Neural progenitor cell (in vitro differentiated cells): ENCODE data around the gene LRP3. TPM values are rescaled to one million over a fixed set of nuclear protein-coding genes. Genes with fewer than 3 reads are reported as not detected.

Experiments
- DNase-seq: peaks from one replicate; pipeline ENCODE4 v3.0.0-alpha.2; 2016; ENCODE audit warnings: low spot score
- H2AFZ ChIP-seq: fragments of 200-600 bp; sonication (generic); replicated peaks from 2 replicates; pipeline ENCODE4 v1.6.1; 2016; ENCODE audit warnings: antibody characterized with exemption
- H3F3A ChIP-seq: fragments of 200-600 bp; sonication (generic); 2 replicates; pipeline ENCODE4 v1.6.1; 2016; ENCODE audit warnings: antibody characterized with exemption, low read depth
- H3K27ac ChIP-seq: fragments of 200-600 bp; sonication (generic); 2 replicates; pipeline ENCODE4 v1.5.1; 2016; ENCODE audit warnings: mild to moderate bottlenecking
- H3K27me3 ChIP-seq: fragments of 200-600 bp; sonication (generic); 2 replicates; pipeline ENCODE4 v1.6.1; 2016; ENCODE audit warnings: mild to moderate bottlenecking, moderate library complexity
- H3K36me3 ChIP-seq: fragments of 200-600 bp; sonication (generic); 2 replicates; pipeline ENCODE4 v1.5.1; 2016
- H3K4me1 ChIP-seq: fragments of 200-600 bp; sonication (generic); 2 replicates; pipeline ENCODE4 v1.6.1; 2016; ENCODE audit warnings: mixed run types
- H3K4me2 ChIP-seq: fragments of 200-600 bp; sonication (generic); 2 replicates; pipeline ENCODE4 v1.6.1; 2016
- H3K4me3 ChIP-seq: fragments of 200-600 bp; sonication (generic); 2 replicates; pipeline ENCODE4 v1.5.1; 2016
- H3K79me2 ChIP-seq: fragments of 200-600 bp; sonication (generic); 2 replicates; pipeline ENCODE4 v1.6.1; 2016; ENCODE audit warnings: low read depth
- H3K9ac ChIP-seq: fragments of 200-600 bp; sonication (generic); 2 replicates; pipeline ENCODE4 v1.6.1; 2016
- H3K9me3 ChIP-seq: fragments of 200-600 bp; sonication (generic); 2 replicates; pipeline ENCODE4 v1.5.1; 2016; ENCODE audit warnings: low read depth
- H4K20me1 ChIP-seq: fragments of 200-600 bp; sonication (generic); 2 replicates; pipeline ENCODE4 v1.6.1; 2016; ENCODE audit warnings: low read depth
- H3K27ac Mint-ChIP-seq: 3 replicates; pipeline ENCODE4 v1.8.0; 2021; ENCODE audit warnings: mixed read lengths
- H3K27me3 Mint-ChIP-seq: 2 replicates; pipeline ENCODE4 v1.8.0; 2022; ENCODE audit warnings: low read depth, mild to moderate bottlenecking, inconsistent platforms, moderate library complexity, mixed read lengths; ENCODE audit not compliant: insufficient read depth
- H3K36me3 Mint-ChIP-seq: 3 replicates; pipeline ENCODE4 v1.8.0; 2021; ENCODE audit warnings: mixed read lengths
- H3K4me1 Mint-ChIP-seq: 3 replicates; pipeline ENCODE4 v1.8.0; 2021; ENCODE audit warnings: mixed read lengths
- H3K4me3 Mint-ChIP-seq: 3 replicates; pipeline ENCODE4 v1.8.0; 2021; ENCODE audit warnings: mild to moderate bottlenecking, moderate library complexity, mixed read lengths
- H3K9me3 Mint-ChIP-seq: 3 replicates; pipeline ENCODE4 v1.8.0; 2020; ENCODE audit warnings: mixed read lengths
- CTCF ChIP-seq: fragments of 200-600 bp; sonication (generic); IDR thresholded peaks from 2 replicates; pipeline ENCODE4 v1.5.1; 2017; ENCODE audit warnings: antibody characterized with exemption, mild to moderate bottlenecking
- EZH2 ChIP-seq: fragments of 200-600 bp; sonication (generic); IDR thresholded peaks from 2 replicates; pipeline ENCODE4 v1.6.1; 2017; ENCODE audit warnings: antibody characterized with exemption, mild to moderate bottlenecking, moderate library complexity
- EZH2phosphoT487 ChIP-seq: fragments of 200-600 bp; sonication (generic); IDR thresholded peaks from 2 replicates; pipeline ENCODE4 v1.6.1; 2017; ENCODE audit warnings: antibody characterized with exemption
- total RNA-seq: library from RNA; depleted of rRNA; stranded (reverse); fragments of >200 nt; gene quantifications from 2 replicates; pipeline ENCODE4 v1.2.3, GENCODE V29; 2015; ENCODE audit warnings: low replicate concordance

Gene LRP3
- total RNA-seq, 1 donor from 2014 or later = 7.5 TPM

- Histone ChIP-seq H3F3A (peaks cover 20% of the 10 kb centered on the region), H4K20me1 (no peaks in the 10 kb centered on the region), H2AFZ (peak overlapping the region; percentile 85), H3K27ac (peak overlapping the region; percentile 5), H3K36me3 (no peaks in the 10 kb centered on the region), H3K4me2 (peak overlapping the region; percentile 90), H3K9me3 (no peaks in the 10 kb centered on the region), H3K4me1 (peaks cover 14% of the 10 kb centered on the region), H3K4me3 (peak overlapping the region; percentile 76), H3K9ac (peak overlapping the region; percentile 76), H3K79me2 (peaks cover 9% of the 10 kb centered on the region), H3K27me3 (peaks cover 18% of the 10 kb centered on the region)
- Mint-ChIP-seq H3K27ac (peak overlapping the region; percentile 100), H3K4me1 (peaks cover 40% of the 10 kb centered on the region), H3K4me3 (peak overlapping the region; percentile 88), H3K36me3 (peaks cover 3% of the 10 kb centered on the region), H3K9me3 (peaks cover 4% of the 10 kb centered on the region), H3K27me3 (peaks cover 15% of the 10 kb centered on the region)
- TF ChIP-seq EZH2phosphoT487 (no peak), CTCF (peak; percentile 24), EZH2 (no peak)
- peak; percentile 98 for DNase-seq
Measured at GRCh38 chr19:33176670-33177416, 17.3 kb upstream of the LRP3 start.

GRCh38 chr19:33177417-33177979 is 16.6 kb upstream of the LRP3 start:
- no peak for TF ChIP-seq EZH2phosphoT487
- TF ChIP-seq CTCF = peak; percentile 39
- H3K4me3 Mint-ChIP-seq = peak overlapping the region; percentile 88

GRCh38 chr19:33186431-33187182 is 7.5 kb upstream of the LRP3 start:
- no peak overlapping the region for H3K9ac ChIP-seq
- no peak overlapping the region for H2AFZ ChIP-seq
- H3K4me3 ChIP-seq = no peak overlapping the region
- H3K4me2 ChIP-seq = no peak overlapping the region
- Mint-ChIP-seq H3K9me3 (no peaks in the 10 kb centered on the region), H3K36me3 (no peaks in the 10 kb centered on the region), H3K27ac (no peak overlapping the region), H3K4me3 (no peak overlapping the region), H3K4me1 (no peaks in the 10 kb centered on the region), H3K27me3 (peaks cover 8% of the 10 kb centered on the region)
- no peak for DNase-seq
- H3K36me3 ChIP-seq = no peaks in the 10 kb centered on the region
- H3K9me3 ChIP-seq = no peaks in the 10 kb centered on the region
- no peak overlapping the region for H3K27ac ChIP-seq
- no peaks in the 10 kb centered on the region for H3F3A ChIP-seq
- TF ChIP-seq EZH2phosphoT487 = no peak
- no peak for TF ChIP-seq EZH2
- no peak for TF ChIP-seq CTCF
- H3K4me1 ChIP-seq = no peaks in the 10 kb centered on the region
- H3K27me3 ChIP-seq = no peaks in the 10 kb centered on the region
- H4K20me1 ChIP-seq = no peaks in the 10 kb centered on the region
- no peaks in the 10 kb centered on the region for H3K79me2 ChIP-seq

More at GRCh38 chr19:33177417-33177979, 16.6 kb upstream of the LRP3 start:
- Histone ChIP-seq H3F3A (peaks cover 20% of the 10 kb centered on the region), H3K27ac (no peak overlapping the region), H2AFZ (peak overlapping the region; percentile 88), H3K79me2 (peaks cover 9% of the 10 kb centered on the region), H3K36me3 (no peaks in the 10 kb centered on the region), H3K4me3 (peak overlapping the region; percentile 76), H3K27me3 (peaks cover 18% of the 10 kb centered on the region), H3K9me3 (no peaks in the 10 kb centered on the region), H3K9ac (no peak overlapping the region), H4K20me1 (no peaks in the 10 kb centered on the region), H3K4me2 (peak overlapping the region; percentile 85), H3K4me1 (peaks cover 14% of the 10 kb centered on the region)
- H3K27ac Mint-ChIP-seq = peak overlapping the region; percentile 37
- peaks cover 15% of the 10 kb centered on the region for H3K27me3 Mint-ChIP-seq
- peaks cover 37% of the 10 kb centered on the region for H3K4me1 Mint-ChIP-seq
- peaks cover 4% of the 10 kb centered on the region for H3K9me3 Mint-ChIP-seq
- DNase-seq = peak; percentile 79
- H3K36me3 Mint-ChIP-seq = peaks cover 3% of the 10 kb centered on the region
